Stimulated activated CD8-positive, alpha-beta memory T cell treated with anti-CD3 and anti-CD28 coated beads, Interleukin-7, amount 100 ng/mL, for 1 hour (primary cell): ENCODE results near the gene TPCN1.

ENCODE experiments used
- DNase-seq, 2 donors: peaks; one replicate each; pipeline ENCODE4 v3.0.0-alpha.2; 2020; ENCODE audit warnings: low read depth in 2 of 2

TPCN1 gene

DNA sequence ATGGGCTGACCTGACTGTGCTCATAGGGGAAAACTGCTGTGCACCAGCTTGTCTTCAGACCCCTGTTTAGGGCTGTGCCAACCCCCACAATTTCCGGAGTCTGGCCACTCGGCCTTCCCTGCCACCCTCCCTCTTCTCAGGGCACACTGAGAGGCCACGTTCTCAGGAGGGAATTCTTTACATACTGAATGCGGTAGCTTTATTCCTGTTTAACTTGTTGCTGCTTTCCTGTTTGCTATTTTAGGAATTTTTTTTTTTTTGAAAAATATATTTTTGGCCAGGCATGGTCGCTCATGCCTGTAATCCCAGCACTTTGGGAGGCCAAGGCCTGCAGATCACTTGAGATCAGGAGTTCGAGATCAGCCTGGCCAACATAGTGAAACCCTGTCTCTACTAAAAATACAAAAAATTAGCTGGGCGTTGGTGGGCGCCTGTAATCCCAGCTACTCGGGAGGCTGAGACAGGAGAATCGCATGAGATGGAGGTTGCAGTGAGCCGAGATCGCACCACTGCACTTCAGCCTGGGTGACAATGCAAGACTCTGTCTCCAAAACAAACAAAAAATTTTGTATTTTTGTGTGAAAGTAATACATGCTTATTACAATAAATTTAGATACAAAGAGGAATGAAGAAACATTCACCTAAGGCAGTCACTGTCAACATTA is 39.5 kb downstream of the TPCN1 start:
- DNase-seq, result no peak

DNA sequence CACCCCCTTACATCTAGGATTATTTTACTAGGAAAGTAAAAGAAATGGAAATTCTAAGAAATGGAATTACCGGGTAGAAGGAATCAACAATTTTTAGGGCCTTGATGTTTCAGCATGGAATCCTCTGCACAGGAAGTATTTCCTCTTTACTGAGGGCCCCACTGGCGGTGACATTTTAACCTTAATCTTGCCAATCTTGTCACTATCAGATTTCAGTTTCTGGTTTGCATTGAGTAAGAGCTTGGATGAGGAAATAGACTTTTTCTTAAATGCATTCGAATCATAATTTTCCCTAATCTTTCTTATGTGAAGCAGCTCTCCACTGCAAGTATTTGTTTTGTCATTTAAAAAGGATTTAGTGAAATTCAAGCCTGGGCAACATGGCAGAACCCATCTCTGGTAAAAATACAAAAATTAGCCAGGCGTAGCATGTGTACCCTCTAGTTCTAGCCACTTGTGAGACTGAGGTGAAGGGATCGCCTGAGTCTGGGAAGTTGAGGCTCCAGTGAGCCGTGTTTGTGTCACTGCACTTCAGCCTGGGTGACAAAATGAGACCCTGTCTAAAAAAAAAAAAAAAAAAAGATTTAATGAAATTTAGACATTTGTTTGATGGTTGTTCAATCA is 40.7 kb downstream of the TPCN1 start:
- DNase-seq, result no peak

GRCh38 chr12:113262710-113263109 is 41.4 kb downstream of the TPCN1 start:
- DNase-seq, result no peak

DNA sequence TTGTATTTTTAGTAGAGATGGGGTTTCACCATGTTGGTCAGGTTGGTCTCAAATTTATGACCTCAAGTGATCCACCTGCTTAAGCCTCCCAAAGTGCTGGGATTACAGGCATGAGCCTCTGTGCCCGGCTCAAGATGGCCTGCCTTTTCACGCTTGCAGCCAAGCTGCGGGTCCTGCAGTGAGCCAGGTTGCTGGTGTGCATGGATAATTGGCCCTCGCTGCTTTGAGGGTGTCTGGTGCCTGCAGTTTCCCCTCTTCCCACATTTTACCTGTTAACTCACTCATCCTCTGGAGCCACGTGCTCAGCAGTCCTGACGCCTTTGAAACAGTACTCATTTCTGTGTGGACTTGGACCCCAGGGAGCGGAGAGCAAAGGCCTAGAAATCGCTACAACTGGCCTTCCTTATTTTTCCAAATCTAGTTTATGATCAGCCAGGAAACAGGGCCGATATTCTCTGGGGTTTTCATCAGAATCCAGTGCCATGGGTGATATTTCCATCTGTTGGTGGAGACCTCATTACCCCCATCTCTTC is 42.2 kb downstream of the TPCN1 start:
- no peak for DNase-seq

GRCh38 chr12:113266106-113266895 is 45.0 kb downstream of the TPCN1 start:
- DNase-seq, result no peak

- no peak for DNase-seq
These were observed 46.4 kb downstream of the TPCN1 start for GRCh38 chr12:113267621-113268020.

DNA sequence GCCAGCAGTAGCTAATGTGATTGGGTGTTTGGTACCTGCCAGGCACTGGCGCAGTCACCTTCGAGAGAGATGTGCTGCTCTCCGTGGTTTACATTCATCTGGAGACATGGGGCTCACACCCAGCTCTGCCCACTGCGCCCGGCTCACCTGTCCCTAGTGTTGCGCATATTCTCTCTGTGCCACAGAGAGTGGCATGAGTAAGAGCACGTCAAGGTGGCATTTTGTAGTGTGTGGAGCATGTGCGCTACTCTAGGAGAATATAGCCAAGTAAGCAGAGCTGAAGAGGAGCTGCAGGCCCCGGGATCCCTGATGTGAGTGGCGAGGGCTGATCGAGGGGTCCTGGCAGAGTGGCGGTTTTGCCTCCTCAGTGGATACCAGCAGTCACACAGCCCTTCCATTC is 46.9 kb downstream of the TPCN1 start:
- DNase-seq, result no peak

GRCh38 chr12:113268621-113269020 is 47.4 kb downstream of the TPCN1 start:
- DNase-seq, result no peak

DNA sequence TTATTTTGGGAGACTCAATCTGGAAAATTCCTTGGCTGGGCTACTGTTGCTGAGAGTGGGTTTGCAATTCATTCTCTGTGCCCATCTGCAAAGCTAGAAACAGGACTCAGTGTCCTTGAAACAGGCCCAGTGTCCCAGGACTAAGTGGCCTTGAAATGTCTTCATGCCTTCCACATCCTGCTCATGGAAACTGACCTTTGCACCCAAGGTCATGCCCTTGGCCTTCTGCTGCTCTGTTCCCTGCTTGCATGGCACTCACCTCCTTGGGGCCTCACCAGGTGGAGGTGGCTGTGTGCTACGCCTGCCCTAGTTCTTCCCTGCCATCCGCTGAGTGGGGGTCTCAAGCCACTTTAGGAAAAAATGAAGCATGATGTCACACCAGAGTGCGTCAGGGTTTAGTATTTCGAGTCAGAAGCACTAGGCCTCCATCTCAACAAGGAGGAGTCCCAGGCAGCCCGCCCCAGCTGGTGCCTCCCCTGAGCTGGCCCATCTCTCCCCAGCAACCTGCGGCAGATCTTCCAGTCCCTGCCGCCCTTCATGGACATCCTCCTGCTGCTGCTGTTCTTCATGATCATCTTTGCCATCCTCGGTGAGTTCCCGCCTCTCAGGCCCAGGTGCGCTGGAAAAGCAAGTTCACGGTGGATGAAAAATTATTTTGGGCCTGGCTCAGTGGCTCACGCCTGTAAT is 48.1 kb downstream of the TPCN1 start:
- DNase-seq, result no peak

DNA sequence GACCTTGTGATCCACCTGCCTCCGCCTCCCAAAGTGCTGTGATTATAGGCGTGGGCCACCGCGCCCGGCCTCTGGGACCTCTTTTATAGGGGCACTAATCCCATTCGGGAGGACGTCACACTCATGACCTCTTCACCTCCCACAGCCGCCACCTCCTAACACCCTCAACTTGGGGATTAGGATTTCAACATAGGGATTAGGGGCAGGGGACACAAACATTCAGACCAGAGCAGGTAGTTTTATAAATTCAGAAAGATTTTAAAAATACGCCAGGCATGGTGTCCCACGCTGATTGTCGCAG is 49.4 kb downstream of the TPCN1 start:
- no peak for DNase-seq

DNA sequence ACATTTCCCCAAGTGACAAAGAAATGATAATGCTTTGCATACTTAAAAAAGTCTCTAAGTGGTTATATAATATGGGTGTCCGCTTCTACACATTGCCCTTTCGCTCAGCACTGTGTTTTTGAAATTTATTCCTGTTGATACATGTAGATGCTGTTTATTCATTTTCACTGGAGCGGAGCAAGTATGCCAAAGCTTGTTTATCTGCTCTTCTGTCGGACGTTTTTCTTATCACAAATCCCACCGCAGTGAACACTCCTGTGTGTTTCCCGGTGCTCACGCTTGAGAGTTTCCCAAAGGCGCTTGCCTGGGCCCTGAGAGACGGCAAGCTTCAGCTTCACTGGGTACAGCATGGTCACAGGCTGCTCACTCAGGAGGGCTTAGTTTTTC is 50.2 kb downstream of the TPCN1 start:
- DNase-seq, result no peak

GRCh38 chr12:113271853-113272561 is 50.7 kb downstream of the TPCN1 start:
- no peak for DNase-seq

DNA sequence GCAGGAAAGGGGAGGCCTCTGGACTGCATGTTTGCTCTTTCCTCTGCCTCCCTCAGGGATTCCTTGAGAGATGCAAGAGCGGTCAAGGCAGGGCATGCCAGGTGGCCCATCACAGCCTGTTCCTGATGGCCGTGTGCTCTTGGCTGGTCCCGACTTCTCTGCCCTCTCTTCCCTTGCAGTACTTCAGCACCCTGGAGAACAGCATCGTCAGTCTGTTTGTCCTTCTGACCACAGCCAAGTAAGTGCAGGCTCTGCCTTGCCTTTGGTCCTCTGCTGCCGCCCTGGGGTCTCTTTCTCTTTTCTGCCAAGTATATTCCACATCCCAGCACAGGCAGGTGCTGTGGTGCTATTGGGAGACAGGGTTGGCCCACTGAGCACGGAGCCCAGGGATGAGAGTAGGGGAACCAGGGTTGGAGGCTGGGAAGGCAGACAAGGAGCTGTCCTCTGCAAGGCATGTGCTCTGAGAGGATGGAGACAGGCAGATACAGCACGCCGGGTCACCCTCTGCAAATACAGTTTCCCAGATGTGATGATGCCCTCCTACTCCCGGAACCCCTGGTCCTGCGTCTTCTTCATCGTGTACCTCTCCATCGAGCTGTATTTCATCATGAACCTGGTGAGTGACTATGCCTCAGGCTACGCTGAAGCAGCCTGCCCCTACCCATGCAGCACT is 51.9 kb downstream of the TPCN1 start:
- DNase-seq, result no peak

- no peak for DNase-seq
These were observed 53.6 kb downstream of the TPCN1 start for GRCh38 chr12:113274848-113275247.

- no peak for DNase-seq
These were observed 55.0 kb downstream of the TPCN1 start for GRCh38 chr12:113276306-113276705.

DNA sequence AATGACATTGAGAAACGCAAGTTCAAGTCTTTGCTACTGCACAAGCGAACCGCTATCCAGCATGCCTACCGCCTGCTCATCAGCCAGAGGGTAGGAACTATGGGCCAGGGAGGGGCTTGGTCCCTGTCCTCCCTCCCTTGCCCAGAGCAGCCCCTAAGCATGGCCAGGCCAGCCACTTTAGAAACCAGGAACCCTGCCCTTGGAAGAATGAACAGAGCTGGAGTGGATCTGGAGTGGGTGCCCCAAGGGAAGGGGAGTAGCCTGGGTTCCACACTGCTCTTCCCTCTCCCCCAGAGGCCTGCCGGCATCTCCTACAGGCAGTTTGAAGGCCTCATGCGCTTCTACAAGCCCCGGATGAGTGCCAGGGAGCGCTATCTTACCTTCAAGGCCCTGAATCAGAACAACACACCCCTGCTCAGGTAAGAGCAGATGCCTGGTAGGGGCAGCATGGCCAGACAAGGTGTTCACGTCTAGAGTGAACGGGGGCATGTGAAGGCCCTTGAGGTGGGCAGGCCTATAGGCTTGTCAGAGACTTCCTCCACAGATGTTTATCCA is 55.8 kb downstream of the TPCN1 start:
- no peak for DNase-seq

DNA sequence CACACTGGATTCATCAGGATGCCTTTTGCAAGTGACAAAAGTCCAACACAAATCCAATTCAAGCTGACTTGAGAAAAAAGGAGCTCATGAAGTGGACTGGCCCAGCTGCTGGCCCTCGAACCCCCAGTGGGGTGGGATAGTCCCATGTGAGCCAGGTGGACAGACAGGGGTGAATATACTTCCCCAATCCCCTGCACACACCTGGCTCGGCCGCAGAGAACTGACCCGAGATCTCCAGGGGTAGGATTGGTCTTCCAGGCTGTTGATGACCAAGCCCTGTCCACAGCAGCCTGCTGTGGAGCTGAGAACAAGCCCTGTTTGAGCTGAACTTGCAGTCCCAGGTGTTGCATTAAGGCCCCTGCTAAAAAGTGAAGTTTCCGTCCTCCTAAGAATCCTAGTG is 56.2 kb downstream of the TPCN1 start:
- no peak for DNase-seq

GRCh38 chr12:113278141-113278540 is 56.9 kb downstream of the TPCN1 start:
- DNase-seq, result no peak

GRCh38 chr12:113278633-113279032 is 57.4 kb downstream of the TPCN1 start:
- no peak for DNase-seq

DNA sequence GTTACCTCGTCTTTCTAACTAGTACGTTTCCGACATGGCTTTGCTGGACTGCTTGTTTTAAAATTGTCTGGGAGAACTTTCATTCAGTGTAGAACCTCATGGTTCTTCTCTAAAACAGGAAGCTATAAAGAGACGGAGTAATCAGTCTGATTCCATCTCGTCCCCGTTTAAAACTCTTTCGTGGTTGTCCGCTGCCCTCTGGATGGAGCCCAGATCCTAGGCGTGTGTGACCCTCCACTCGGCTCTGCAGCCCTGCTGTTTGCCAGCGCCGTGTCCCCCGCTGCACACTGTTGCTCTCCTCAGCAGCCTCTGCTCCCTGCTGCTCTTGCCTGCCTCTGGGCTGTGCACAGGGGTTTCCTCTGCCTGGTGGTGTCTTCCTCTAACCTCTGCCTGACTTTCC is 63.5 kb downstream of the TPCN1 start:
- no peak for DNase-seq
